Stimulated activated CD4-positive, alpha-beta T cell treated with anti-CD3 and anti-CD28 coated beads, Interleukin-1b, Interleukin-23, amount 100 ng/mL, for 24 hours (primary cell): ENCODE data around the gene TEC.
"Not testable (repeated sequence)": the region's sequence is repeated elsewhere in the genome, so short reads cannot be mapped to it uniquely, and the experiment has no call there.

ENCODE experiments used
- DNase-seq, 4 experiments: peaks; one replicate each; pipeline ENCODE4 v3.0.0-alpha.2; 2020; ENCODE audit warnings: low read depth in 4 of 4, low spot score in 1 of 4

The TEC gene

GRCh38 chr4:48196758-48197504, 72.7 kb downstream of the TEC start:
- DNase-seq = no peak

DNA sequence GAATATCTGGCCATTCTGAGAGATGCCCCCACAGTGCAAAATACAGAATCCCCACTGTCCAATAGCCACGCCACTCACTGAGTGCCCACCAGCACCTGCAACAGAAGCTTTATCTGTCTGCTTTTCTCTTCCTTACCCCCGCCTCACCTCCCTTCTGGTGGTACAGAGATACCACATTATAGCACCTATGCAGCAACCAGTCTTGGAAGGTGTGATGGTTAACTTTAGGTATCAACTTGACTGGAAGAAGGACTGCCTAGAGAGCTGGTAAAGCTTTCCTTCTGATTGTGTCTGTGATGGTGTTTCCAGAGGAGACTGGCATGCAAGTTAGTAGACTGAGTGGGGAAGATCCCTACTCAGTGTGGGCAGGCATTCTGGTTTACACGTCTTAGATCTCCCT, 73.8 kb downstream of the TEC start:
- DNase-seq = no peak

DNA sequence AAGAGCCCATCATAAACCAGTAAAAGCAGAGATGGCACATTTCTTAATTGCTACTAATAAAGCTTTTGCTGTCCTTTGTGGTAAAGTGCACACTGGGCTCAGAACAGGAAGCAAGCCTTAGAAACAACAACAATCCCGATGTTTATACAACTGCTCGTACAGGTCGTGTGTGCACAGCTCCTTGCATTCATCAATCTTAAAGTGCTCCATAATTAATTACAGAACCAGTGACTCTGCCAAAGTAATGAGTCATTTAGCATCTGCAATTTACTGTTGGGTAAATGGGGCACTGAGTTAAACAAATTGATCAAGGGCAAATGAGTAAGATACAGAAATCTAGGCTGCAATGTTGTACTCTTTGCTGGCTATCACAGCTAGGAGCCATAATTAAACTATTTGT, 74.3 kb downstream of the TEC start:
- no peak for DNase-seq

- DNase-seq = no peak
Observed at GRCh38 chr4:48194971-48195370, 74.7 kb downstream of the TEC start.

- no peak for DNase-seq
Observed at GRCh38 chr4:48193921-48194468, 75.6 kb downstream of the TEC start.

- DNase-seq = no peak
Observed at GRCh38 chr4:48193096-48193836, 76.4 kb downstream of the TEC start.

- no peak for DNase-seq
Observed at GRCh38 chr4:48191758-48192157, 77.9 kb downstream of the TEC start.

DNA sequence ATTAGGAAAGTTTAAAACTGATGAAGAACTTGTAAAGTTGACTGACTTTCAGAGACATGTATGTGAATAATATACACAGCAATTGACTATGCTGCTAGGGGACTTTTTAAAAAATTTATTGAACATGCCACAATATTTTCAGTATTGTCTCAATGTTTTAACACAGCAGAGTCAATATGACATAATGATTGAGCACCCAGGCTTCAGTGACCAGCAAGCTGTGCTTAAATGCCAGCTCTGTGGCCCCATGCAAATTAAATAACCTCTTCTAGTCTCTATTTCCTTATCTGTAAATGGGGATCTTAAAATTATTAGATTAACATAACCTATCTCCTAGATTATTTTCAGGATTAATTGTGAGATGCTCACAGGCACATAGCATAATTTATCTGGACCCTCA, 78.8 kb downstream of the TEC start:
- no peak for DNase-seq

DNA sequence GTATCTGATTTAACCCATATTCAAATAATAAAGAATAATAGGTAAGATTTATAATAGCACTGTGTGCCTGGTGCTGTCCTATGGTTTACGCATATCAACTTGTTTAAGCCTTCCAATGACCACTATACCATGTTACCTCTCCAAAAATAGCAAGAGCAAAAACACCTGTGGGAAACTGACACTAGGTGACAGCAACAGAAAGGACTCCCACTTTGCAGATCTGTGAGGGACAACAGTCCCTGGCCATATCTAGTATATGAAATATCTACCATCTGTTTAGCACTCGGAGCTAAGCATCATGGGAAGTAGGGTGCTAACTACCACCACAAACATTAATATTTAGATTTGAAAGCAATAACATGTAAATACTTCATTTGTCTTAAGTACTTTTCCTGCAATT, 79.9 kb downstream of the TEC start:
- DNase-seq = no peak

GRCh38 chr4:48188390-48188789, 81.2 kb downstream of the TEC start:
- DNase-seq = no peak

GRCh38 chr4:48187813-48188212, 81.8 kb downstream of the TEC start:
- DNase-seq = no peak

- not testable (repeated sequence) for DNase-seq
Observed at GRCh38 chr4:48187066-48187465, 82.6 kb downstream of the TEC start.

- not testable (repeated sequence) for DNase-seq
Observed at GRCh38 chr4:48186394-48186793, 83.2 kb downstream of the TEC start.

DNA sequence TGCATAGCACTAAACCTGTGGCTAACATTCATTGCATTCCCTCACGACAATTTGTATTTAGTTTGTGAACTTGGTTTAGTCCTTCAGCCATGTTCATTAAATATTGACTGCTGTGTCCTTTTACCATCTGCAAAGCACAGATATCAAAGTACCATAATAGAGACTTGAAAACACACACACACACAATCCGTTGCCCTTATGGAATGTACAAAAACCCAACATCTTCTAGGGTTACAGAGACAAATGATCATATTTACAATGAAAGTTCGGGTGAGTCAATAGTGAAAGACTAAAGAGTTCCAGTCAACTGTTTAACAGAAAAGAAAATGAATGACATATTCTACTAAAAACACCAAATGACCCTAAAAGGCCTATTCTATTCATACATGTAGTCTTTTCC, 84.8 kb downstream of the TEC start:
- no peak for DNase-seq

GRCh38 chr4:48180234-48180633, 89.4 kb downstream of the TEC start:
- DNase-seq = no peak

DNA sequence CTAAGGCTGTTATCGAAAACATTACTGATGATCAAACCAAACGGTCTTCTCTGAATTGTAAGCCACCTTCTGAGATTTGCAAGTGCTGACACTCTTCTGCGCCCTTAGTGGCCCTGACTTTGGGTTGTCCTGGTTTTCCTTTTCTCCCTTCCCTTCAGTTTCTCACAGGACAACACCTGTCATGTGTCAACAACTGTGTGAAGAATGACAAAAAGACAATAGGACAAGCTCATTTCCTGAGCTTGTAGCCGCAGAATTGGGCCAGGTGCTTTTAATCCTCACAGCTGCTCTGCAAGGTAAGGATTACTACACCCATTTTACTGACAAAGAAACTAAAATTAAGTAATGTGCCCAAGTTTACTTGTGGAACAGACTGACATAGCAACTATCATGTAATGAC, 90.7 kb downstream of the TEC start:
- DNase-seq = no peak

DNA sequence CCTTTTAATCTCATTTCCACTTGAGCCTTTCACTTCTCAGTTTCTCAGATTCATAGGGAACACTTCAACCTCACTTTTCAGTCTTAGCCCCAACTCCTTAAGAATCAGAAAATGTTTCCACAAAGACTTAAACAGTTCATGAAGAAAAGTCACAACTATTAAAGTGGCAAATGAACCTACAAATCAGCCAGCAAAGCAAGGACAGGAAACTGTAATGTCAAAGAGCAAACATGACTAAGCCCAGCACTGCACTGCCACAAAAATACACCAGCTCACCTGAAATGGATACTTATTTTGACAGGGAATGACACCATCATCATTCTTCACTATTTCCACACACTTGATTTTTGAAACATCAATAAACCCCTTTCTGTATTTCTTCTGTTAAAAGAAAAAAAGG, 93.8 kb downstream of the TEC start:
- no peak for DNase-seq

- no peak for DNase-seq
Observed at GRCh38 chr4:48175328-48175727, 94.3 kb downstream of the TEC start.

- DNase-seq = no peak
Observed at GRCh38 chr4:48173056-48173991, 96.3 kb downstream of the TEC start.

GRCh38 chr4:48172651-48173050, 97.0 kb downstream of the TEC start:
- no peak for DNase-seq

DNA sequence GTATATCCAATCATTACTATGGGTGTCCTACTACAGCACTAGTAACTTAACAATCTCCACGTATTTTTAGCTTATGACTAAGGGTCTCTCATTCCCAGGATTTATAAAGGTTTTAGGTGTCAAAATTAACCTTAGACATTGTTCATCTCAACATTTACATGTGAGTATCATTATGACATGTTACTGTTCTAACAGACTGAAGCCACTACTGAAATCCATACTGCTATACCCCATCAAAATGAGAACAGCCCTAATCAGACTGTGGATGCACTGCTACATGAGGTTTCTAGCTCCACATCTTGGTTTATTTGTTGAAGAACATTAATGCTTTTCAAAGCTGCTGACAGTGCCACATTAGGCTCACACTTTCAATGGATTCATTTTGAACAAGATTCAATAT, 100.0 kb downstream of the TEC start:
- no peak for DNase-seq
